Muscle layer of duodenum (tissue), 2 donors: Measurements from ENCODE around the gene TNFRSF19.
"Not testable (repeated sequence)": the region's sequence is repeated elsewhere in the genome, so short reads cannot be mapped to it uniquely, and the experiment has no call there.

Source experiments
- H3K27ac ChIP-seq: one replicate; pipeline ENCODE4 v1.7.0; 2013; ENCODE audit warnings: mild to moderate bottlenecking, low read length
- H3K27me3 ChIP-seq: one replicate; pipeline ENCODE4 v1.7.0; 2013; ENCODE audit warnings: low read depth, mild to moderate bottlenecking, control low read depth, low read length
- H3K36me3 ChIP-seq, 2 donors: one replicate each; pipeline ENCODE4 v1.7.0; 2013; ENCODE audit warnings: low read length in 2 of 2, control low read depth in 1 of 2, mild to moderate bottlenecking in 1 of 2; ENCODE audit not compliant: insufficient read depth in 2 of 2, control insufficient read depth in 1 of 2
- H3K4me1 ChIP-seq, 2 donors: one replicate each; pipeline ENCODE4 v1.7.0; 2013; ENCODE audit warnings: low read length in 2 of 2, mild to moderate bottlenecking in 2 of 2, control low read depth in 1 of 2, moderate library complexity in 1 of 2; ENCODE audit not compliant: insufficient read depth in 2 of 2, control insufficient read depth in 1 of 2
- H3K4me3 ChIP-seq, 2 donors: one replicate each; pipeline ENCODE4 v1.7.0; 2013; ENCODE audit warnings: low read length in 2 of 2, low read depth in 1 of 2, mild to moderate bottlenecking in 1 of 2
- H3K9me3 ChIP-seq, 2 donors: one replicate each; pipeline ENCODE4 v1.7.0; 2013; ENCODE audit warnings: low read length in 2 of 2, control low read depth in 1 of 2, mild to moderate bottlenecking in 1 of 2; ENCODE audit not compliant: control insufficient read depth in 1 of 2
- donor health status: healthy.

Gene TNFRSF19, protein sequence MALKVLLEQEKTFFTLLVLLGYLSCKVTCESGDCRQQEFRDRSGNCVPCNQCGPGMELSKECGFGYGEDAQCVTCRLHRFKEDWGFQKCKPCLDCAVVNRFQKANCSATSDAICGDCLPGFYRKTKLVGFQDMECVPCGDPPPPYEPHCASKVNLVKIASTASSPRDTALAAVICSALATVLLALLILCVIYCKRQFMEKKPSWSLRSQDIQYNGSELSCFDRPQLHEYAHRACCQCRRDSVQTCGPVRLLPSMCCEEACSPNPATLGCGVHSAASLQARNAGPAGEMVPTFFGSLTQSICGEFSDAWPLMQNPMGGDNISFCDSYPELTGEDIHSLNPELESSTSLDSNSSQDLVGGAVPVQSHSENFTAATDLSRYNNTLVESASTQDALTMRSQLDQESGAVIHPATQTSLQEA

DNA sequence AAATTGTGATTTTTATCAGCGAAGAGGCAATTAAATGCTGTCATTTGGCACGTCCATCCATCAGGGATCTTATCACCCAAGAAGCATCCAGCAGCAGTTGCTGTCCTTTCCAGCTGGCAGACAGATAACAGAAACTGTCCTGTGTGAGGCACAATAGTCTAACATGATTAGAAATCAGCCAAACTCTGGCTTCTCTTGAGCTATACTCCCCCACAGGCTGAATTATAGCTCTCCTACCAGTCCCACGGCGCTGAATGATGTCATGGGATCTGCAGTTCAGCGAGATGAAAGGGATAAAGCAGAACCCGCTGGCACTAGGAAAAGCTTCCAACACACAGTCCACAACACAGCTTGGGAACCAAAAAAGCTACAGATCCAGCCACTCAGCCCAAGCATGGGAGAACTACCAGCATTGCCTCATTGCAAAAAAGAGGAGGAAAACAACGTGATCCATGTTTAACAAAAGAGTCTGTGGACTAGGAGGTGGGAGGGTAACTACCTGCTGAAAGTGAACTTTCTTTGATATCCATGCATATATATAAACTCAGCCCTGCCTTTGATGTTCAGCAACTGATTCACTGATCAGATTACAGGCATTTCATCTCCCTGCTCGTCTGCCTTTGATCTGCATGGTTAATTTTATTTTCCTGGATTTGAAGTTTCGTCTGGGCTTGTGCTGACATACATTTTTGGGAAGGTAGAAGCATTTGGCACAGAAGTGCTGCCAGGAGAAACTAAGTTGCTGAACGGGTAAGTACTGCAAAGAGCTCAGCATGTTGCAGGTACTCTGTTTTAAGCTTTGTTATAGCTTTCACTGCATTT lies at the start of gene TNFRSF19:
Gene TNFRSF19 (plus strand): TSS at position 314 of the 822 bp plus-strand sequence. CDS start 19,772 bp downstream, outside the sequence.
- Histone ChIP-seq H3K4me1 (peaks cover 0 to 13% of the 10 kb centered on the region in 2 donors), H3K27me3 (no peaks in the 10 kb centered on the region), H3K27ac (no peak within 1 kb of the TSS), H3K36me3 (no peaks in the 10 kb centered on the region), H3K4me3 (peak within 1 kb of the TSS; percentile 3 to 34), H3K9me3 (no peaks in the 10 kb centered on the region)

DNA sequence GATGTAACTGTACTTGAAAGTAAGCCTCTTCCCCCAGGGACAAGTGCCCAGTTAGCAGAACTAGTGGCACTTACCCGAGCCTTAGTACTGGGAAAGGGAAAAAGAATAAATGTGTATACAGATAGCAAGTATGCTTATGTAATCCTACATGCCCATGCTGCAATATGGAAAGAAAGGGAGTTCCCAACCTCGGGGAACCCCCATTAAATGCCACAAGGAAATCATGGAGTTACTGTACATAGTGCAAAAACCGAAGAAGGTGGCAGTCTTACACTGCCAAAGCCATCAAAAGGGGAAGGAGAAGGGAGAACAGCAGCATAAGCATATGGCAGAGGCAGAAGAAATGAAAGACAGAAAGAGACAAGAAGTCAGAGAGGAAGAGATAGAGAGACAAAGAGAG lies 40.3 kb upstream of the TNFRSF19 start:
- not testable (repeated sequence) for H3K4me3 ChIP-seq, H3K27me3 ChIP-seq, H3K4me1 ChIP-seq, H3K36me3 ChIP-seq, H3K9me3 ChIP-seq, H3K27ac ChIP-seq

DNA sequence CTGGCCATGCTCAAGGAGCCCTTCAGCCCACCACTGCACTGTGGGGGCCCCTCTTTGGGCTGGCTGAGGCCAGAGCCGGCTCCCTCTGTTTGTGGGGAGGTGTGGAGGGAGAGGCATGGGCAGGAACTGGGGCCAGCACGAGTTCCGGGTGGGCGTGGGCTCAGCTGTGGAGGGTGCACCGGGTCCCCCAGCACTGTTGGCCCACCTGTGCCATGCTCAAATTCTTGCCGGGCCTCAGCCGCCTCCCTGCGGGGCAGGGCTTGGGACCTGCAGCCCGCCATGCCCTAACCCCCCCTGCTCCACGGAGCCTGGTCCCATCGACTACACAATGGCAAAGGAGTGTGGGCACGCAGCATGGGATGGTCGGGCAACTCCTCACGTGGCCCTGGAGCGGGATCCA lies 38.8 kb upstream of the TNFRSF19 start:
- no peak overlapping the region for H3K4me3 ChIP-seq
- H3K9me3 ChIP-seq = peaks cover 0 to 4% of the 10 kb centered on the region in 2 donors
- H3K27ac ChIP-seq = no peak overlapping the region
- no peaks in the 10 kb centered on the region for H3K27me3 ChIP-seq
- H3K4me1 ChIP-seq = no peaks in the 10 kb centered on the region
- no peaks in the 10 kb centered on the region for H3K36me3 ChIP-seq

DNA sequence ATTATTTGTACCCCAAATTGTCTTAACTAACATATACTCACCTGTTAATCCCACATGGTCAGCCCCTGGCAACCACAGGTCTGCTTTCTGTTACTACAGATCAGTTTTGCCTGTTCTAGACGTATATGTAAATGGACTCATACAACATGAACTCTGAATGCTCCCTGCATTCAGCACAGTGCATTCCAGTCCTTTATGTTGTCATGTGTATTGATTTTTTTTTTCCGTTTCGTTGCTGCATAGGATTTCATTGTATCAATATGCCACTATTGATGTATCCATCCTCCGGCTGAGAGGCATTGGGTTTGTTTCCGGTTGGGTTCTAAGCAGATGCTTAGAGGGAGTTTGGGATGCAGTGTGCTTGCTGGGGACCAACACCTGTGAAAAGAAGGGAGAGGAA lies 36.1 kb upstream of the TNFRSF19 start:
- no peaks in the 10 kb centered on the region for H3K36me3 ChIP-seq
- H3K27ac ChIP-seq = no peak overlapping the region
- no peaks in the 10 kb centered on the region for H3K4me1 ChIP-seq
- no peaks in the 10 kb centered on the region for H3K27me3 ChIP-seq
- H3K9me3 ChIP-seq = peaks cover 0 to 4% of the 10 kb centered on the region in 2 donors
- H3K4me3 ChIP-seq = no peak overlapping the region

DNA sequence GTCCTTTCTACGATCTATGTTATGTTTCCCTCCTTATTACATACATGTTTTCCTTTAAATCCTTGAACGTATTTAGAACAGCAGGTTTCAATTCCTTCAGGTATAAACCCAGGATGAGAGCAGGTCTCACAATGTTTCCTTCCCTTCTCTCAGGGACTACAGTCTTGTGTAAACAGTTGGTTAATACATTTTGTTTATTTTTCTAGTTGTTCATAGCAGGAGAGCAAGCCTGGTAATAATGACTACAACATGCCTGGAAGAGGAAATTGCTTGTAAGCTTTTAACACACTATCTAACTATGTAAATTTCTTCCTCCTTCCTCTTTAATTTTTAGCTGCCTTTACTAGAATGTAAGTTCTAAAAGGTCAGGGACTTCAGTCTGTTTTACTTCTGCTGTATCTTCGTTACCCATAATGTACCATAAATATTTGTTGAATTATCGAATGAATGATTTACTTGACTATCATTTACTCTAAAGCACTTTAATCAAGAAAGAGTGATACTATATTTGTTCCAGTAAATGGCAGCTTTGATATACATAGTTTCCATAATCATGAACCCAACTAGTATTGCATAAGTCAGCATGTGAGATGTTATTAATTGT lies 28.9 kb upstream of the TNFRSF19 start:
- no peaks in the 10 kb centered on the region for H3K4me1 ChIP-seq
- H3K27ac ChIP-seq = no peak overlapping the region
- no peaks in the 10 kb centered on the region for H3K9me3 ChIP-seq
- no peaks in the 10 kb centered on the region for H3K27me3 ChIP-seq
- H3K36me3 ChIP-seq = no peaks in the 10 kb centered on the region
- no peak overlapping the region for H3K4me3 ChIP-seq

DNA sequence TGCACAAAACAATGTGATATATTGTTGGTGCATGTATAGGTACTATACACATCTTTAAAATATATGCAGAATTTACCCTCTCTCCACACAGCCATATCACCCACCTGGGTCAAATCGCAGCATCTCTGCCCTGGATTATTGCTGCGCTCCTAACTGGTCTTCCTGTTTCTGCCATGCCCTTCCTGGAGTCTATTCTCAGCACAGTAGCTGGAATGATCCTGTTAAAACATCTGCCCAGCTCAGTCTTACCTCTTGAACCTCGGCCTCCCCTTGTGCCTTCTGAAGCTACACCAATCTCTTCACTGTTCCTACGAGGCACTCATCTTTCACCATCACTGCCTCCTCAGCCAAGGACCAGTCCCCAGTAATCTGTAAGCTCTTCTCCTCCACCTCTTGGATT lies 25.5 kb upstream of the TNFRSF19 start:
- H3K4me1 ChIP-seq = no peaks in the 10 kb centered on the region
- no peak overlapping the region for H3K4me3 ChIP-seq
- no peaks in the 10 kb centered on the region for H3K9me3 ChIP-seq
- H3K27me3 ChIP-seq = no peaks in the 10 kb centered on the region
- H3K36me3 ChIP-seq = no peaks in the 10 kb centered on the region
- H3K27ac ChIP-seq = no peak overlapping the region

DNA sequence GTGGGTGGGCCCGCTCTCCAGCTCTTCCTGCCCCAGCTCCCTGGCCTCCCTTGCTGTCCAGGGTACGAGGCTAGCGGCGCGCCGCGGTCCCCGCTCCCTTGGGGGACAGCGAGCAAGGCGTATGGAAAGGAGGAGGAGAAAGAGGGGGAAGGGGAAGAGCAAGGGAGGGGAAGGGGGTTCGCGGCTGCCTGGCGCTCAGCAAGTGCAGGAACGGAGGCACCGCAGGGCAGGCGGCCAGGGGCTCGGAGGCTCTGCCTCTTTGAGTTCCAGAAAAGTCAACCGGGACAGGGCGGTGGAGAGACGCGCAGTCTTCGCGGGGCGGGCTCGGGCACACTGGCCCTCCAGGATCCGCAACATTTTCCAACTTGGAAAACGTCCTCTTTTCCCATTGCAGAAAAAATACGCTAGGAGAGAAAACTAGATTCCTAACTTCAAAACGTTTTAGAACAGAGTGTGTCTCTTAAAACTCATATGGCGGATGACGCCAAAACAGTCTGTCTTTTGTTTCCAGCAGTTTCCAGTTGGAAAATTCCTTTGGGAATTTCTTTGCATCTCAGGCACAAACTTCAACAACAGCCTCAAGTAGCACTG lies 23.1 kb upstream of the TNFRSF19 start:
- H3K27me3 ChIP-seq = no peaks in the 10 kb centered on the region
- peak overlapping the region; percentile 60 for H3K27ac ChIP-seq
- H3K4me3 ChIP-seq = peak overlapping the region; percentile 69 to 71

DNA sequence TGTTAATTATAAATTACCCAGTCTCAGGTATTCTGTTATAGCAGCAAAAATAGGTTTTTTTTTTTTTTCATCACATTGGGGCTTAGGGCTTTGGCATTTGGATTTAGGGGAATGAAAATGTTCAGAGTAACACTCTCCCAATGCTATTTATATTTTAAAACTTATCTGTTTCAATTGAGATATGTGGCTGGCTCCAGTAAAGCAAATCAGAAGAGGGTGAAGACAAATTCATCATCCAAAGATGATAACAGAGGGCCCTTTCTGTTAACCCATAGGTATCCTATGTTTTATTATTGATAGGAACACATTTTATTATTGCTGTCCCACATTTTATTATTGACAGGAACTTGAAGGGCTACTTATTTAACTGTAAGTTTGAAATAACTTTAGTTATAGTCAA lies 20.5 kb upstream of the TNFRSF19 start:
- Histone ChIP-seq H3K36me3 (no peaks in the 10 kb centered on the region), H3K4me3 (no peak overlapping the region), H3K9me3 (no peaks in the 10 kb centered on the region), H3K4me1 (peaks cover 0 to 3% of the 10 kb centered on the region in 2 donors), H3K27ac (no peak overlapping the region), H3K27me3 (no peaks in the 10 kb centered on the region)

More for the DNA sequence above, 23.1 kb upstream of the TNFRSF19 start:
- Histone ChIP-seq H3K9me3 (no peaks in the 10 kb centered on the region), H3K36me3 (no peaks in the 10 kb centered on the region), H3K4me1 (peaks cover 0 to 3% of the 10 kb centered on the region in 2 donors)

DNA sequence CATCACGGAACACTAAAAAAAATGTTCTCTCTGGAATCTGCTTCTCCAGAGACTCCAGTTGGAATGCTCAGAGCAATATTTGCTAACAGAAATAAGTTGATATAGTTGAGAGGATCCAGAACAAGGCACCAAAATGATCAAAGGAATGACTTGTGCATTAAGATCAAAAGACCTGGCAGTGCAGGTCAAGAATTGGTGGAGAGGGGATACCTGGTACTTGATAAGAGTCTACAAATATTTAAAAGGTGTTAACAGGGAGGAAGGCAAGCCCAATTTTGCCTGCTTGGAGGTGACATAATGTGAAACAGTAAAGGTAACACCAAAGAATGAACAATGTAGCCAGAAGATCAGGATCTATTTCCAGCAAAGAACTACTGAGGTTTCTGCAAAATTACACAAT lies 20.0 kb upstream of the TNFRSF19 start:
- H3K27me3 ChIP-seq = no peaks in the 10 kb centered on the region
- peaks cover 0 to 3% of the 10 kb centered on the region in 2 donors for H3K4me1 ChIP-seq
- H3K36me3 ChIP-seq = no peaks in the 10 kb centered on the region
- H3K27ac ChIP-seq = no peak overlapping the region
- no peak overlapping the region for H3K4me3 ChIP-seq
- H3K9me3 ChIP-seq = no peaks in the 10 kb centered on the region

DNA sequence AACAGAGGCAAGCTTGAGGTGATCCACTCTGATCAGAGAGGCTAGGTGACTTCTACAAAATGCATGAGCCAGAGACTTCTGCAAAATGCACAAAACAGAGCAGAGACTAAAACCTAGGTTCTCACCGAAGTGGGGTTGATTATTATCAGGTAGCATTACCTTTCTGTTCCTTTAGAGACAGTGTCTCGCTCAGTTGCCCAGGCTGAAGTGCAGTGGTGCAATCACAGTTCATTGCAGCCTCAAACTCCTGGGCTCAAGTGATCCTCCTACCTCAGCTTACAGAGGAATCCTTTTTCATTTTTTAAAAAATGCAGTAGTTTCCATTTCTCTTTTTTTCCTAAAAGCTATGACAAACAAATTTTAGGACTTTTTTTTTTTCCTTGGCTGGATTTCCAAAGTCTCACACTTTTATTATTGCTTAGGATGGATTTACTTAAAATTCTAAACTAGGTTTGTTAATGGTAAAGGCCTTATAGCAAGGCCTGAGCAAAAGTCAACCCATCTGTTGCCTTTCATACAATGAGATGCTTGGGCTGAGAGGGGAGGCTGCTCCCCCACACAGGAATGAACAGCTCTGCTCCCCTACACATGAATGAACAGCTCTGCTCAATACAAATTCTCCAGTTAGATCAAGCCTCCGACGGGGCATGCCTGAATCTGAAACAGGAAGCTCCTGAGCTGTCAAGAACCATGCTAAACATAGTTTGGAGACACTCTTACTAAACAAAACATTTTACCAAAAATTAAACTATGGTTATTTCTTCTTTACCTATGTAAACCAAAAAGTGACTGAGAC lies 18.8 kb upstream of the TNFRSF19 start:
- Histone ChIP-seq H3K4me1 (peaks cover 0 to 3% of the 10 kb centered on the region in 2 donors), H3K27ac (no peak overlapping the region), H3K9me3 (no peaks in the 10 kb centered on the region), H3K4me3 (no peak overlapping the region), H3K36me3 (no peaks in the 10 kb centered on the region), H3K27me3 (no peaks in the 10 kb centered on the region)
